H1 (cell line): Measurements from ENCODE around the gene LRRC4C. TPM values are rescaled to one million over a fixed set of nuclear protein-coding genes. Genes with fewer than 3 reads are reported as not detected.

Experiments
- CTCF ChIA-PET: fragments of 300-600 bp; sonication (Branson Sonifier 250); formaldehyde crosslinking; loops from one replicate; lab custom pipeline; 2021; ENCODE audit not compliant: partially characterized antibody; lab: Charles Lee
- POLR2A ChIA-PET: fragments of 300-600 bp; sonication (Branson Sonifier 250); formaldehyde crosslinking; loops from one replicate; lab custom pipeline; 2021; ENCODE audit warnings: inconsistent platforms; ENCODE audit not compliant: partially characterized antibody; lab: Charles Lee
- DNase-seq, 2 experiments: peaks; one replicate each; pipeline versions ENCODE4 v3.0.0 to v3.0.0-alpha.2; 2010 to 2022; ENCODE audit warnings: low spot score in 2 of 2, low read depth in 1 of 2, mixed read lengths in 1 of 2
- FAIRE-seq: peaks from 2 replicates; lab custom pipeline; 2011; peaks lifted over from hg19 to GRCh38; lab: Jason Lieb, UNC
- H2AFZ ChIP-seq: 2 replicates; pipeline ENCODE4 v1.8.1; 2012; ENCODE audit warnings: low read length, inconsistent platforms
- H2AK5ac ChIP-seq: 2 replicates; pipeline ENCODE4 v1.6.1; 2013; ENCODE audit warnings: low read depth, low read length
- H2BK120ac ChIP-seq: replicated peaks from 2 replicates; pipeline ENCODE3; 2013; ENCODE audit warnings: low read depth, low read length, inconsistent platforms
- H2BK12ac ChIP-seq: 2 replicates; pipeline ENCODE4 v1.6.1; 2013; ENCODE audit warnings: low read depth, low read length
- H2BK15ac ChIP-seq: 2 replicates; pipeline ENCODE4 v1.6.1; 2013; ENCODE audit warnings: low read length
- H2BK20ac ChIP-seq: 2 replicates; pipeline ENCODE4 v1.6.1; 2013; ENCODE audit warnings: low read length
- H2BK5ac ChIP-seq: 2 replicates; pipeline ENCODE4 v1.6.1; 2013; ENCODE audit warnings: low read depth, low read length
- H3K14ac ChIP-seq: 2 replicates; pipeline ENCODE4 v1.6.1; 2013; ENCODE audit warnings: inconsistent platforms; ENCODE audit not compliant: insufficient read length
- H3K18ac ChIP-seq: 2 replicates; pipeline ENCODE4 v1.6.1; 2013; ENCODE audit warnings: low read length; ENCODE audit errors: extremely low read depth
- H3K23ac ChIP-seq: 2 replicates; pipeline ENCODE4 v1.6.1; 2013; ENCODE audit warnings: inconsistent platforms; ENCODE audit not compliant: insufficient read length
- H3K23me2 ChIP-seq: 2 replicates; pipeline ENCODE4 v1.6.1; 2013; ENCODE audit warnings: low read depth, low read length
- H3K27ac ChIP-seq: 2 replicates; pipeline ENCODE4 v1.6.1; 2011; ENCODE audit warnings: low read depth, low read length, inconsistent platforms
- H3K27me3 ChIP-seq, 4 experiments: replicated peaks in 1 of 4; 1 replicate in 1 of 4; 2 replicates in 3 of 4; pipeline versions ENCODE4 v1.6.1 to v1.8.1; 2011 to 2013; ENCODE audit warnings: low read length in 3 of 4, mild to moderate bottlenecking in 3 of 4, inconsistent platforms in 2 of 4, mixed read lengths in 2 of 4, moderate library complexity in 1 of 4; ENCODE audit not compliant: control insufficient read depth in 3 of 4, insufficient read depth in 3 of 4; ENCODE audit errors: extremely low read depth in 1 of 4
- H3K36me3 ChIP-seq, 4 experiments: 2 replicates each; pipeline versions ENCODE4 v1.6.1 to v1.8.1; 2011 to 2013; ENCODE audit warnings: mild to moderate bottlenecking in 4 of 4, low read length in 3 of 4, moderate library complexity in 2 of 4, control low read depth in 1 of 4, inconsistent platforms in 1 of 4; ENCODE audit not compliant: insufficient read depth in 4 of 4, control insufficient read depth in 2 of 4
- H3K4ac ChIP-seq: replicated peaks from 2 replicates; pipeline ENCODE3; 2013; ENCODE audit warnings: low read length, low read depth, mixed read lengths, inconsistent platforms; ENCODE audit not compliant: insufficient read length
- H3K4me1 ChIP-seq, 4 experiments: replicated peaks in 1 of 4; 1 replicate in 1 of 4; 2 replicates in 3 of 4; pipeline versions ENCODE4 v1.6.1 to v1.8.1; 2011 to 2013; ENCODE audit warnings: low read length in 3 of 4, inconsistent platforms in 2 of 4, mixed read lengths in 1 of 4; ENCODE audit not compliant: insufficient read depth in 4 of 4, control insufficient read depth in 3 of 4
- H3K4me2 ChIP-seq, 2 experiments: 2 replicates each; pipeline versions ENCODE4 v1.6.1 to v1.8.1; 2011 to 2013; ENCODE audit warnings: low read depth in 2 of 2, low read length in 2 of 2, control low read depth in 1 of 2, inconsistent platforms in 1 of 2, mild to moderate bottlenecking in 1 of 2; ENCODE audit not compliant: insufficient read depth in 1 of 2
- H3K4me3 ChIP-seq, 4 experiments: fragments of 200-600, 300-600 bp in 1 of 4; sonication (generic), shearing (Covaris generic), sonication (Bioruptor Twin) in 1 of 4; 2 replicates each; pipeline versions ENCODE4 v1.5.1 to v1.8.1; 2011 to 2016; ENCODE audit warnings: low read length in 4 of 4, low read depth in 3 of 4, control low read depth in 2 of 4, inconsistent platforms in 2 of 4, mild to moderate bottlenecking in 2 of 4, mixed read lengths in 1 of 4, moderate library complexity in 1 of 4; ENCODE audit not compliant: insufficient read depth in 2 of 4; ENCODE audit errors: extremely low read depth in 1 of 4
- H3K56ac ChIP-seq: replicated peaks from 2 replicates; pipeline ENCODE3; 2013; ENCODE audit warnings: low read depth, mild to moderate bottlenecking, mixed read lengths, low read length, inconsistent platforms; ENCODE audit not compliant: insufficient read length
- H3K79me1 ChIP-seq: 2 replicates; pipeline ENCODE4 v1.6.1; 2013; ENCODE audit warnings: low read depth, low read length, control low read depth
- H3K79me2 ChIP-seq, 2 experiments: 2 replicates each; pipeline versions ENCODE4 v1.6.1 to v1.8.1; 2012 to 2013; ENCODE audit warnings: low read length in 2 of 2, mild to moderate bottlenecking in 2 of 2, inconsistent platforms in 1 of 2; ENCODE audit not compliant: insufficient read depth in 2 of 2, control insufficient read depth in 1 of 2
- H3K9ac ChIP-seq, 4 experiments: replicated peaks in 1 of 4; 1 replicate in 1 of 4; 2 replicates in 3 of 4; pipeline versions ENCODE4 v1.6.1 to v1.8.1; 2011 to 2013; ENCODE audit warnings: low read depth in 3 of 4, low read length in 3 of 4, control low read depth in 2 of 4, mild to moderate bottlenecking in 2 of 4, moderate library complexity in 2 of 4, inconsistent platforms in 1 of 4; ENCODE audit errors: extremely low read depth in 1 of 4
- H3K9me3 ChIP-seq, 2 experiments: 2 replicates each; pipeline versions ENCODE4 v1.6.1 to v1.8.1; 2012 to 2013; ENCODE audit warnings: mild to moderate bottlenecking in 2 of 2, moderate library complexity in 2 of 2, control low read depth in 1 of 2, inconsistent platforms in 1 of 2, low read depth in 1 of 2, low read length in 1 of 2, mixed read lengths in 1 of 2; ENCODE audit not compliant: insufficient read depth in 2 of 2
- H4K20me1 ChIP-seq, 2 experiments: replicated peaks in 1 of 2; 2 replicates each; pipeline versions ENCODE3 to v1.8.1; 2011 to 2013; ENCODE audit warnings: inconsistent platforms in 2 of 2, low read length in 2 of 2, mild to moderate bottlenecking in 1 of 2; ENCODE audit not compliant: insufficient read depth in 2 of 2, control insufficient read depth in 1 of 2
- H4K5ac ChIP-seq: 2 replicates; pipeline ENCODE4 v1.6.1; 2013; ENCODE audit warnings: low read length, low read depth, mixed read lengths, inconsistent platforms; ENCODE audit not compliant: insufficient read length
- H4K8ac ChIP-seq: 2 replicates; pipeline ENCODE4 v1.8.0; 2013; ENCODE audit warnings: mild to moderate bottlenecking, moderate library complexity, low read length, inconsistent platforms; ENCODE audit not compliant: insufficient read depth; ENCODE audit errors: extremely low read depth
- H4K91ac ChIP-seq: replicated peaks from 2 replicates; pipeline ENCODE3; 2013; ENCODE audit warnings: low read length, mixed read lengths, inconsistent platforms; ENCODE audit not compliant: insufficient read length
- SIX5 ChIP-seq: IDR thresholded peaks from 2 replicates; pipeline ENCODE4 v1.6.1; 2011; ENCODE audit warnings: mild to moderate bottlenecking, low read depth, low read length
- TBP ChIP-seq: IDR thresholded peaks from 2 replicates; pipeline ENCODE4 v1.6.1; 2011; ENCODE audit warnings: low read depth, low read length, improper control_type of control experiment
- WGBS, 2 experiments: shearing (Covaris generic) in 1 of 2; methylation state at CpG; one replicate each; pipeline versions ENCODE4 v1.1.6 to v1.1.7; 2013 to 2015; ENCODE audit warnings: low lambda C conversion rate in 2 of 2, mixed read lengths in 2 of 2, inconsistent platforms in 1 of 2, low coverage in 1 of 2, missing lambda C conversion rate in 1 of 2; ENCODE audit not compliant: insufficient replicate concordance in 2 of 2, insufficient coverage in 1 of 2, insufficient read length in 1 of 2; ENCODE audit errors: extremely low coverage in 1 of 2, missing lambda C conversion rate in 1 of 2; 5-methylcytosine and 5-hydroxymethylcytosine counted together
- polyA plus RNA-seq, 7 experiments: library from polyadenylated mRNA; depleted of rRNA in 3 of 7; stranded (reverse) in 5 of 7; unstranded in 2 of 7; fragments of >200 nt in 5 of 7; fragments of 200-250 nt in 2 of 7; gene quantifications; 1 replicate in 5 of 7; 2 replicates in 1 of 7; 4 replicates in 1 of 7; pipeline versions ENCODE4 v1.2.1 to v1.2.3, GENCODE V29; 2011 to 2013; ENCODE audit warnings: missing spikeins in 2 of 7, mixed read lengths in 2 of 7
- total RNA-seq: library from RNA; stranded (reverse); fragmentation: NEBNext Ultra II Directional; extraction: Animal tissue kit (Norgen Biotek cat#: 25700); gene quantifications from 2 replicates; pipeline ENCODE4 v1.2.1, GENCODE V29; 2021

LRRC4C gene
- total and polyA plus RNA-seq, 2 of the 8 experiments (the other 6 are each of a cell fraction or from before 2014, with no cell fraction given) = 0.23 to 2.2 TPM

- Histone ChIP-seq H3K4me2 (no peak overlapping the region), H3K79me1 (no peaks in the 10 kb centered on the region), H3K56ac (no peak overlapping the region), H2BK120ac (no peak overlapping the region), H3K36me3 (no peaks in the 10 kb centered on the region), H4K8ac (no peak overlapping the region), H4K5ac (no peak overlapping the region), H2BK20ac (no peak overlapping the region), H2AK5ac (no peak overlapping the region), H3K27me3 (no peaks in the 10 kb centered on the region), H2BK15ac (no peak overlapping the region), H3K18ac (no peak overlapping the region), H3K23ac (no peak overlapping the region), H3K4ac (no peak overlapping the region), H4K91ac (no peak overlapping the region), H3K4me1 (peaks cover 0 to 4% (median 2%) of the 10 kb centered on the region in 4 experiments; a peak in 4 of 7 replicates), H2BK12ac (no peak overlapping the region), H3K23me2 (no peaks in the 10 kb centered on the region), H3K9me3 (no peaks in the 10 kb centered on the region), H3K4me3 (no peak overlapping the region), H3K27ac (no peak overlapping the region), H2BK5ac (no peak overlapping the region), H2AFZ (no peak overlapping the region), H3K79me2 (no peaks in the 10 kb centered on the region), H3K14ac (no peak overlapping the region), H4K20me1 (no peaks in the 10 kb centered on the region), H3K9ac (no peak overlapping the region)
- TF ChIP-seq SIX5 (no peak), TBP (no peak)
- WGBS, 2 experiments = 96% methylated on average over 1 of the region's 1 CpG; no CpG with 5 or more reads in 1 of the 2 experiments
- CTCF ChIA-PET = interaction anchor here (0.6 kb wide), 1 partner anchor 125 kb away, joined by 3 read pairs; no protein-coding TSS in a partner anchor
- POLR2A ChIA-PET = no interaction called here
- DNase-seq (no peak), FAIRE-seq (no peak)
These were observed 58.6 kb downstream of the LRRC4C start for GRCh38 chr11:41400819-41401382.
